CD4-positive, alpha-beta T cell (primary cell): Measurements from ENCODE around the gene MYO1D. TPM values are rescaled to one million over a fixed set of nuclear protein-coding genes. Genes with fewer than 3 reads are reported as not detected.

Source experiments
- ATAC-seq: fragments of 200-7000 bp; cut with Tn5 transposase; one replicate; pipeline ENCODE4 v1.10.0; 2022; ENCODE audit warnings: mild to moderate bottlenecking; ENCODE audit not compliant: poor library complexity
- CTCF ChIA-PET: fragments of 350-600 bp; sonication (Branson Sonifier 250); formaldehyde crosslinking; loops from one replicate; lab custom pipeline; 2021; ENCODE audit warnings: antibody characterized with exemption, inconsistent platforms; lab: Charles Lee
- POLR2A ChIA-PET: fragments of 350-600 bp; sonication (Branson Sonifier 250); formaldehyde crosslinking; loops from one replicate; lab custom pipeline; 2021; ENCODE audit warnings: antibody characterized with exemption, inconsistent platforms; lab: Charles Lee
- DNase-seq, 14 experiments: peaks; one replicate each; pipeline ENCODE4 v3.0.0-alpha.2; 2013 to 2020; ENCODE audit warnings: mixed read lengths in 2 of 14
- H3K27ac ChIP-seq, 2 donors: one replicate each; pipeline versions ENCODE4 v1.5.1 to v1.7.0; 2013; ENCODE audit warnings: low read length in 2 of 2, low read depth in 1 of 2, mild to moderate bottlenecking in 1 of 2
- H3K27me3 ChIP-seq, 2 experiments: 1 replicate in 1 of 2; 2 replicates in 1 of 2; pipeline versions ENCODE4 v1.6.1 to v1.7.0; 2013; ENCODE audit warnings: low read length in 2 of 2, control low read depth in 1 of 2, mild to moderate bottlenecking in 1 of 2, moderate library complexity in 1 of 2; ENCODE audit not compliant: insufficient read depth in 2 of 2, control insufficient read depth in 1 of 2
- H3K36me3 ChIP-seq: one replicate; pipeline ENCODE4 v1.6.1; 2013; ENCODE audit warnings: low read length, control low read depth; ENCODE audit not compliant: insufficient read depth
- H3K4me1 ChIP-seq: one replicate; pipeline ENCODE4 v1.6.1; 2013; ENCODE audit warnings: low read length, control low read depth; ENCODE audit not compliant: insufficient read depth
- H3K4me3 ChIP-seq: one replicate; pipeline ENCODE4 v1.5.1; 2013; ENCODE audit warnings: mild to moderate bottlenecking, low read length, moderate library complexity
- H3K9me3 ChIP-seq, 2 experiments: 1 replicate in 1 of 2; 2 replicates in 1 of 2; pipeline versions ENCODE4 v1.6.1 to v1.7.0; 2013; ENCODE audit warnings: low read length in 2 of 2, mild to moderate bottlenecking in 2 of 2, control low read depth in 1 of 2, moderate library complexity in 1 of 2; ENCODE audit not compliant: control insufficient read depth in 1 of 2, insufficient read depth in 1 of 2
- H3K27ac Mint-ChIP-seq: one replicate; pipeline ENCODE4 v1.8.0; 2020; ENCODE audit warnings: mixed read lengths
- H3K27me3 Mint-ChIP-seq: one replicate; pipeline ENCODE4 v1.8.0; 2021; ENCODE audit warnings: mixed read lengths
- H3K36me3 Mint-ChIP-seq: one replicate; pipeline ENCODE4 v1.8.0; 2021; ENCODE audit warnings: low read depth, mixed read lengths
- H3K4me1 Mint-ChIP-seq: one replicate; pipeline ENCODE4 v1.8.0; 2021; ENCODE audit warnings: low read depth, mixed read lengths
- H3K4me3 Mint-ChIP-seq: one replicate; pipeline ENCODE4 v1.8.0; 2020; ENCODE audit warnings: mild to moderate bottlenecking, mixed read lengths
- H3K9me3 Mint-ChIP-seq: one replicate; pipeline ENCODE4 v1.8.0; 2020; ENCODE audit warnings: mixed read lengths
- intact Hi-C, 2 experiments: fragments of 100-400 bp; cut with DNase I in 1 of 2; cut with micrococcal nuclease in 1 of 2; formaldehyde crosslinking; loops; one replicate each; pipeline versions ENCODE4 v1.15.1 to v1.9.0; 2023 to 2025; cut with DNase I, micrococcal nuclease
- total RNA-seq, 174 experiments: library from RNA in 2 of 174; stranded (reverse) in 2 of 174; gene quantifications; one replicate each; pipeline ENCODE4 v1.2.3 and lab custom pipeline; 2021 to 2026
- TF ChIP-seq, protein P1 (sequence below): fragments of 200-600 bp; IDR thresholded peaks from one replicate; pipeline ENCODE4 v1.8.0; 2022; ENCODE audit warnings: antibody characterized with exemption, mild to moderate bottlenecking

The MYO1D gene
- total RNA-seq, 2 experiments from 2014 or later = 5.8 to 6.4 TPM

DNA sequence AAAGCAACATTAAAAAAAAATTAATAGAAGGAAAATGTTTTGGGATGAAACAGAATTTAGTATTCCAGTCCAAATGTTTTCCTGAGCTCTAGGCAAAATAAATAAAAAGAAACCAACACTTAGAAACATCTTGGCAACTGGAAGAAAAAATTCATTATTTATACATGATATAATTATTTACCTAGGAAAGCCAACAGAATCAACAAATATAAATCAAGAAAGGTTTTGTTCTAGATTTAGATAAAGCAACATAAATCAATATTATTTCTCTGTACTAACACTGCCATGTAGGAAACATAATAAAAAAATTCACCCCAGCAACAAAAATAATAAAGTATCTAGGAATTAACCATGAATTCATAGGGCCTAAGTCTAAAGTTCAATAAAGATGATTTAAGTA lies 167.4 kb downstream of the MYO1D start:
- H3K4me1 Mint-ChIP-seq = no peaks in the 10 kb centered on the region
- POLR2A ChIA-PET = no interaction called here
- TF ChIP-seq, protein P1, sequence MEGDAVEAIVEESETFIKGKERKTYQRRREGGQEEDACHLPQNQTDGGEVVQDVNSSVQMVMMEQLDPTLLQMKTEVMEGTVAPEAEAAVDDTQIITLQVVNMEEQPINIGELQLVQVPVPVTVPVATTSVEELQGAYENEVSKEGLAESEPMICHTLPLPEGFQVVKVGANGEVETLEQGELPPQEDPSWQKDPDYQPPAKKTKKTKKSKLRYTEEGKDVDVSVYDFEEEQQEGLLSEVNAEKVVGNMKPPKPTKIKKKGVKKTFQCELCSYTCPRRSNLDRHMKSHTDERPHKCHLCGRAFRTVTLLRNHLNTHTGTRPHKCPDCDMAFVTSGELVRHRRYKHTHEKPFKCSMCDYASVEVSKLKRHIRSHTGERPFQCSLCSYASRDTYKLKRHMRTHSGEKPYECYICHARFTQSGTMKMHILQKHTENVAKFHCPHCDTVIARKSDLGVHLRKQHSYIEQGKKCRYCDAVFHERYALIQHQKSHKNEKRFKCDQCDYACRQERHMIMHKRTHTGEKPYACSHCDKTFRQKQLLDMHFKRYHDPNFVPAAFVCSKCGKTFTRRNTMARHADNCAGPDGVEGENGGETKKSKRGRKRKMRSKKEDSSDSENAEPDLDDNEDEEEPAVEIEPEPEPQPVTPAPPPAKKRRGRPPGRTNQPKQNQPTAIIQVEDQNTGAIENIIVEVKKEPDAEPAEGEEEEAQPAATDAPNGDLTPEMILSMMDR = no peak
- Histone ChIP-seq H3K27ac (no peak overlapping the region), H3K36me3 (no peaks in the 10 kb centered on the region), H3K4me1 (no peaks in the 10 kb centered on the region), H3K9me3 (no peaks in the 10 kb centered on the region), H3K4me3 (no peak overlapping the region), H3K27me3 (no peaks in the 10 kb centered on the region)
- H3K27me3 Mint-ChIP-seq = no peaks in the 10 kb centered on the region
- CTCF ChIA-PET = no interaction called here
- no peak for ATAC-seq
- peaks cover 8% of the 10 kb centered on the region for H3K36me3 Mint-ChIP-seq
- no peaks in the 10 kb centered on the region for H3K9me3 Mint-ChIP-seq
- intact Hi-C loops = no loop called here
- H3K4me3 Mint-ChIP-seq = no peak overlapping the region
- no peak overlapping the region for H3K27ac Mint-ChIP-seq
- DNase-seq = no peak

DNA sequence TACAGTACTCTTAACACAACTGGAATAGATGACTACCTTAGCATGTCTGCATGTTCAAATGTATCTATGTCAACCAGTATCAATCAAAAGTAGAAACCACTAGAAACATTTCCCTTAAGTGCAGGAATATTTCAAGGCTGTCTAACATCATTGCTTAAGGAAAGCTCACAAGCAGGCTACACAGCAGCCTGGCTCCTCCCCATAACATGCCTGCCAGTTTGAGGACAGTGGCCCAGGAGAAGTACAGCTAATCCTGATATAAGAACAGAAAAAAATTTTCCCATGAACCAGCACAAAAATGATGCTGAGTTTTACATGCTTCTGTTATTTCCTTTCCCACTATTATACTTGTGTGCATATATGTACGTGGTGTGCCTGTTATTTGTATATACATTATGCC lies 175.1 kb downstream of the MYO1D start:
- ChIA-PET CTCF (no interaction called here), POLR2A (no interaction called here)
- Mint-ChIP-seq H3K4me1 (no peaks in the 10 kb centered on the region), H3K36me3 (no peaks in the 10 kb centered on the region), H3K27me3 (no peaks in the 10 kb centered on the region), H3K9me3 (no peaks in the 10 kb centered on the region), H3K4me3 (no peak overlapping the region), H3K27ac (no peak overlapping the region)
- no peak overlapping the region for H3K27ac ChIP-seq
- H3K36me3 ChIP-seq = no peaks in the 10 kb centered on the region
- no peaks in the 10 kb centered on the region for H3K27me3 ChIP-seq
- DNase-seq (no peak), ATAC-seq (no peak)
- H3K9me3 ChIP-seq = no peaks in the 10 kb centered on the region
- H3K4me3 ChIP-seq = no peak overlapping the region
- TF ChIP-seq, protein P1 = no peak
- H3K4me1 ChIP-seq = no peaks in the 10 kb centered on the region
- intact Hi-C loops = no loop called here

DNA sequence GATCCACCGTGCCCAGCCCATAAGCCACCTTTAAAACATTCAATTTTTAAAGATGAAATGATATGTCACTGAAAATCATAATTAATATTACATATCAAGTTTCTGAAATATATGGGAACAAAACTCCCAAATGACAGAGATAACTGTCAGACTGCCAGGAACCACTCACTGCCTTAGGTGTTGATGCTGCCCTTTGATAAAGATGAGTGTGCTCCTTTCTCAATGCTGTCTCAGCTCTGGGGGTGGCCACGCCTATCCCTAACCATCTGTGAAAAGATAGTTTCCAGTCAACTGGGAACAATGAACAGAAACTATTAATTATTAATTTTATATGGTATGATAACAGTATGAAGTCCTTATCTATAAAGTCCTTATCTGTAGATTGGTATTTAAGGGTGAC lies 177.7 kb downstream of the MYO1D start:
- Mint-ChIP-seq H3K9me3 (no peaks in the 10 kb centered on the region), H3K4me3 (no peak overlapping the region), H3K4me1 (no peaks in the 10 kb centered on the region), H3K27me3 (no peaks in the 10 kb centered on the region), H3K27ac (no peak overlapping the region), H3K36me3 (no peaks in the 10 kb centered on the region)
- ChIA-PET POLR2A (no interaction called here), CTCF (no interaction called here)
- Histone ChIP-seq H3K4me3 (no peak overlapping the region), H3K27ac (no peak overlapping the region), H3K27me3 (no peaks in the 10 kb centered on the region), H3K9me3 (no peaks in the 10 kb centered on the region), H3K36me3 (no peaks in the 10 kb centered on the region), H3K4me1 (no peaks in the 10 kb centered on the region)
- ATAC-seq = no peak
- TF ChIP-seq, protein P1 = no peak
- no peak for DNase-seq
- intact Hi-C loops = no loop called here
